ENCODE measurements around the gene DENND1B.

- TF ChIP-seq CTCF (IDR thresholded peaks at IDR 0.05; ENCODE audit: low read depth, low read length), result no peak
- no peak for TF ChIP-seq EZH2phosphoT487 (IDR thresholded peaks at IDR 0.05; ENCODE audit: low read depth)
These were observed 38.5 kb upstream of the DENND1B start for GRCh38 chr1:197813741-197814140.

All from OCI-LY3 (cell line).